Fibroblast of skin of abdomen (primary cell): ENCODE measurements around the gene UTS2R.
"Not testable (repeated sequence)": the region's sequence is repeated elsewhere in the genome, so short reads cannot be mapped to it uniquely, and the experiment has no call there.

Source experiments
- DNase-seq: peaks from one replicate; pipeline ENCODE4 v3.0.0-alpha.2; 2013

The UTS2R gene

GRCh38 chr17:82376042-82376730, 4.6 kb downstream of the UTS2R start:
- DNase-seq: no peak

GRCh38 chr17:82377294-82377693, 5.7 kb downstream of the UTS2R start:
- not testable (repeated sequence) for DNase-seq

GRCh38 chr17:82377924-82378740, 6.6 kb downstream of the UTS2R start:
- no peak for DNase-seq

GRCh38 chr17:82378741-82379021, 7.1 kb downstream of the UTS2R start:
- DNase-seq: no peak

GRCh38 chr17:82380860-82381702, 9.5 kb downstream of the UTS2R start:
- DNase-seq: no peak

GRCh38 chr17:82381703-82382009, 10.1 kb downstream of the UTS2R start:
- not testable (repeated sequence) for DNase-seq

GRCh38 chr17:82382220-82382932, 10.8 kb downstream of the UTS2R start:
- not testable (repeated sequence) for DNase-seq

GRCh38 chr17:82382933-82383255, 11.3 kb downstream of the UTS2R start:
- no peak for DNase-seq

- DNase-seq: no peak
Measured at GRCh38 chr17:82383411-82383810, 11.8 kb downstream of the UTS2R start.

GRCh38 chr17:82384051-82384729, 12.6 kb downstream of the UTS2R start:
- DNase-seq: no peak

GRCh38 chr17:82384730-82385481, 13.3 kb downstream of the UTS2R start:
- no peak for DNase-seq

- DNase-seq: no peak
Measured at GRCh38 chr17:82385559-82386254, 14.1 kb downstream of the UTS2R start.

GRCh38 chr17:82386255-82386831, 14.8 kb downstream of the UTS2R start:
- no peak for DNase-seq

- no peak for DNase-seq
Measured at GRCh38 chr17:82386881-82387704, 15.5 kb downstream of the UTS2R start.

- no peak for DNase-seq
Measured at GRCh38 chr17:82387705-82388106, 16.1 kb downstream of the UTS2R start.

- no peak for DNase-seq
Measured at GRCh38 chr17:82388223-82388921, 16.8 kb downstream of the UTS2R start.

- DNase-seq: no peak
Measured at GRCh38 chr17:82388922-82389283, 17.3 kb downstream of the UTS2R start.

GRCh38 chr17:82389379-82389778, 17.8 kb downstream of the UTS2R start:
- DNase-seq: no peak
